DOHH2 (cell line): ENCODE measurements around the gene FAM111A.

Experiments
- EZH2phosphoT487 ChIP-seq: fragments of 200-600 bp; sonication (generic); IDR thresholded peaks from 2 replicates; pipeline ENCODE4 v1.6.1; 2017; ENCODE audit warnings: borderline replicate concordance, mild to moderate bottlenecking, antibody characterized with exemption, low read length, moderate library complexity, mixed read lengths
- TF ChIP-seq, protein P1 (sequence below): fragments of 200-600 bp; sonication (generic); IDR thresholded peaks from one replicate; pipeline ENCODE4 v1.5.1; 2014; ENCODE audit warnings: antibody characterized with exemption, mild to moderate bottlenecking, low read depth, low read length; ENCODE audit not compliant: poor library complexity, severe bottlenecking

GRCh38 chr11:59184691-59185339 lies 42.2 kb downstream of the FAM111A start:
- TF ChIP-seq, protein P1, sequence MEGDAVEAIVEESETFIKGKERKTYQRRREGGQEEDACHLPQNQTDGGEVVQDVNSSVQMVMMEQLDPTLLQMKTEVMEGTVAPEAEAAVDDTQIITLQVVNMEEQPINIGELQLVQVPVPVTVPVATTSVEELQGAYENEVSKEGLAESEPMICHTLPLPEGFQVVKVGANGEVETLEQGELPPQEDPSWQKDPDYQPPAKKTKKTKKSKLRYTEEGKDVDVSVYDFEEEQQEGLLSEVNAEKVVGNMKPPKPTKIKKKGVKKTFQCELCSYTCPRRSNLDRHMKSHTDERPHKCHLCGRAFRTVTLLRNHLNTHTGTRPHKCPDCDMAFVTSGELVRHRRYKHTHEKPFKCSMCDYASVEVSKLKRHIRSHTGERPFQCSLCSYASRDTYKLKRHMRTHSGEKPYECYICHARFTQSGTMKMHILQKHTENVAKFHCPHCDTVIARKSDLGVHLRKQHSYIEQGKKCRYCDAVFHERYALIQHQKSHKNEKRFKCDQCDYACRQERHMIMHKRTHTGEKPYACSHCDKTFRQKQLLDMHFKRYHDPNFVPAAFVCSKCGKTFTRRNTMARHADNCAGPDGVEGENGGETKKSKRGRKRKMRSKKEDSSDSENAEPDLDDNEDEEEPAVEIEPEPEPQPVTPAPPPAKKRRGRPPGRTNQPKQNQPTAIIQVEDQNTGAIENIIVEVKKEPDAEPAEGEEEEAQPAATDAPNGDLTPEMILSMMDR, result no peak
- TF ChIP-seq EZH2phosphoT487, result no peak
